Neural cell (in vitro differentiated cells): ENCODE measurements around the gene SPTBN1.
A peak's percentile ranks its signal among the peaks of the same experiment; 100 is the strongest.

ENCODE experiments used
- CTCF ChIP-seq: fragments of 450-650 bp; IDR thresholded peaks from 2 replicates; pipeline ENCODE4 v1.5.1; 2014; ENCODE audit warnings: antibody characterized with exemption, mild to moderate bottlenecking, moderate library complexity; ENCODE audit not compliant: poor library complexity, severe bottlenecking
- EP300 ChIP-seq: fragments of 450-650 bp; conservative IDR thresholded peaks from 2 replicates; pipeline ENCODE4 v1.6.1; 2014; ENCODE audit warnings: antibody characterized with exemption, mild to moderate bottlenecking, moderate library complexity; ENCODE audit not compliant: poor library complexity, severe bottlenecking
- POLR2AphosphoS5 ChIP-seq: IDR thresholded peaks from 2 replicates; pipeline ENCODE4 v1.6.1; 2012
- RAD21 ChIP-seq: fragments of 450-650 bp; conservative IDR thresholded peaks from 2 replicates; pipeline ENCODE4 v1.6.1; 2014; ENCODE audit warnings: antibody characterized with exemption, mild to moderate bottlenecking, moderate library complexity
- TAF1 ChIP-seq: IDR thresholded peaks from 2 replicates; pipeline ENCODE4 v1.6.1; 2012; ENCODE audit warnings: low read depth

- no peak for TF ChIP-seq CTCF
- no peak for TF ChIP-seq TAF1
- no peak for TF ChIP-seq RAD21
- peak; percentile 33 for TF ChIP-seq POLR2AphosphoS5
- TF ChIP-seq EP300, result no peak
Measured at GRCh38 chr2:54673501-54673998, 217.4 kb downstream of the SPTBN1 start.
